Parathyroid adenoma (tissue), 2 donors: ENCODE results near the gene A1BG.

Experiments
- H2AFZ ChIP-seq: fragments of 300-600 bp; sonication (generic); one replicate; pipeline ENCODE4 v1.7.0; 2017; ENCODE audit warnings: antibody characterized with exemption, mild to moderate bottlenecking
- H3K27ac ChIP-seq: fragments of 300-600 bp; sonication (generic); one replicate; pipeline ENCODE4 v1.7.0; 2017
- H3K27me3 ChIP-seq: fragments of 300-600 bp; sonication (generic); one replicate; pipeline ENCODE4 v1.7.0; 2017; ENCODE audit warnings: low read length; ENCODE audit not compliant: control insufficient read depth, insufficient read depth
- H3K36me3 ChIP-seq: fragments of 300-600 bp; sonication (generic); one replicate; pipeline ENCODE4 v1.7.0; 2017; ENCODE audit warnings: low read length; ENCODE audit not compliant: control insufficient read depth, insufficient read depth
- H3K4me1 ChIP-seq: fragments of 300-600 bp; sonication (generic); one replicate; pipeline ENCODE4 v1.7.0; 2017; ENCODE audit warnings: control low read depth
- H3K4me2 ChIP-seq: fragments of 300-600 bp; sonication (generic); one replicate; pipeline ENCODE4 v1.7.0; 2017; ENCODE audit warnings: low read length
- H3K4me3 ChIP-seq: fragments of 300-600 bp; sonication (generic); one replicate; pipeline ENCODE4 v1.7.0; 2017; ENCODE audit warnings: low read depth, low read length
- H3K79me2 ChIP-seq: fragments of 300-600 bp; sonication (generic); one replicate; pipeline ENCODE4 v1.7.0; 2017; ENCODE audit warnings: control low read depth
- H3K9ac ChIP-seq: fragments of 300-600 bp; sonication (generic); one replicate; pipeline ENCODE4 v1.7.0; 2017; ENCODE audit warnings: mild to moderate bottlenecking
- H3K9me3 ChIP-seq: fragments of 300-600 bp; sonication (generic); one replicate; pipeline ENCODE4 v1.7.0; 2017; ENCODE audit warnings: low read length; ENCODE audit not compliant: control insufficient read depth
- TF ChIP-seq, protein P1 (sequence below): fragments of 300-600 bp; sonication (generic); IDR thresholded peaks from one replicate; pipeline ENCODE4 v1.7.0; 2017; ENCODE audit warnings: antibody characterized with exemption, mild to moderate bottlenecking
- donor health status: primary hyperparathyroidism.

The A1BG gene

GRCh38 chr19:58325311-58326022 is 27.8 kb downstream of the A1BG start:
- no peaks in the 10 kb centered on the region for H3K36me3 ChIP-seq
- peak overlapping the region; percentile 98 for H3K27ac ChIP-seq
- peak overlapping the region; percentile 82 for H3K4me2 ChIP-seq
- no peaks in the 10 kb centered on the region for H3K27me3 ChIP-seq
- H3K4me3 ChIP-seq = no peak overlapping the region
- H3K9me3 ChIP-seq = no peaks in the 10 kb centered on the region
- peaks cover 21% of the 10 kb centered on the region for H3K79me2 ChIP-seq
- H3K4me1 ChIP-seq = peaks cover 3% of the 10 kb centered on the region
- TF ChIP-seq, protein P1, sequence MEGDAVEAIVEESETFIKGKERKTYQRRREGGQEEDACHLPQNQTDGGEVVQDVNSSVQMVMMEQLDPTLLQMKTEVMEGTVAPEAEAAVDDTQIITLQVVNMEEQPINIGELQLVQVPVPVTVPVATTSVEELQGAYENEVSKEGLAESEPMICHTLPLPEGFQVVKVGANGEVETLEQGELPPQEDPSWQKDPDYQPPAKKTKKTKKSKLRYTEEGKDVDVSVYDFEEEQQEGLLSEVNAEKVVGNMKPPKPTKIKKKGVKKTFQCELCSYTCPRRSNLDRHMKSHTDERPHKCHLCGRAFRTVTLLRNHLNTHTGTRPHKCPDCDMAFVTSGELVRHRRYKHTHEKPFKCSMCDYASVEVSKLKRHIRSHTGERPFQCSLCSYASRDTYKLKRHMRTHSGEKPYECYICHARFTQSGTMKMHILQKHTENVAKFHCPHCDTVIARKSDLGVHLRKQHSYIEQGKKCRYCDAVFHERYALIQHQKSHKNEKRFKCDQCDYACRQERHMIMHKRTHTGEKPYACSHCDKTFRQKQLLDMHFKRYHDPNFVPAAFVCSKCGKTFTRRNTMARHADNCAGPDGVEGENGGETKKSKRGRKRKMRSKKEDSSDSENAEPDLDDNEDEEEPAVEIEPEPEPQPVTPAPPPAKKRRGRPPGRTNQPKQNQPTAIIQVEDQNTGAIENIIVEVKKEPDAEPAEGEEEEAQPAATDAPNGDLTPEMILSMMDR = no peak
- H2AFZ ChIP-seq = no peak overlapping the region
- no peak overlapping the region for H3K9ac ChIP-seq

GRCh38 chr19:58319241-58319640 is 34.1 kb downstream of the A1BG start:
- no peak overlapping the region for H3K9ac ChIP-seq
- no peak overlapping the region for H3K27ac ChIP-seq
- H3K4me1 ChIP-seq = no peaks in the 10 kb centered on the region

GRCh38 chr19:58318297-58318696 is 35.0 kb downstream of the A1BG start:
- no peaks in the 10 kb centered on the region for H3K27me3 ChIP-seq
- H3K4me3 ChIP-seq = no peak overlapping the region
- no peak overlapping the region for H2AFZ ChIP-seq
- H3K4me1 ChIP-seq = no peaks in the 10 kb centered on the region
- H3K36me3 ChIP-seq = no peaks in the 10 kb centered on the region
- TF ChIP-seq, protein P1 = no peak
- H3K27ac ChIP-seq = no peak overlapping the region
- no peak overlapping the region for H3K9ac ChIP-seq
- no peak overlapping the region for H3K4me2 ChIP-seq
- peaks cover 22% of the 10 kb centered on the region for H3K79me2 ChIP-seq
- no peaks in the 10 kb centered on the region for H3K9me3 ChIP-seq

More at GRCh38 chr19:58319241-58319640, 34.1 kb downstream of the A1BG start:
- Histone ChIP-seq H2AFZ (no peak overlapping the region), H3K27me3 (no peaks in the 10 kb centered on the region), H3K4me3 (no peak overlapping the region), H3K9me3 (no peaks in the 10 kb centered on the region), H3K79me2 (peaks cover 24% of the 10 kb centered on the region), H3K4me2 (no peak overlapping the region), H3K36me3 (no peaks in the 10 kb centered on the region)
- TF ChIP-seq, protein P1 = no peak

- Histone ChIP-seq H3K36me3 (no peaks in the 10 kb centered on the region), H3K27ac (no peak overlapping the region), H2AFZ (no peak overlapping the region), H3K4me1 (no peaks in the 10 kb centered on the region), H3K9ac (no peak overlapping the region), H3K79me2 (peaks cover 19% of the 10 kb centered on the region), H3K4me3 (no peak overlapping the region), H3K9me3 (no peaks in the 10 kb centered on the region), H3K4me2 (no peak overlapping the region), H3K27me3 (no peaks in the 10 kb centered on the region)
- TF ChIP-seq, protein P1 = no peak
Measured at GRCh38 chr19:58317476-58318072, 35.7 kb downstream of the A1BG start.
